ENCODE measurements around the gene PTPN14.
"Not testable (repeated sequence)": the region's sequence is repeated elsewhere in the genome, so short reads cannot be mapped to it uniquely, and the experiment has no call there.

PTPN14 gene

GRCh38 chr1:214494179-214494578 lies 57.2 kb downstream of the PTPN14 start:
- not testable (repeated sequence) for H3K79me1 ChIP-seq (ENCODE audit: low read length); H3K27me3 ChIP-seq (ENCODE audit: insufficient read depth, low read length, poor library complexity); H2BK15ac ChIP-seq (replicated peaks; ENCODE audit: low read depth); H3K18ac ChIP-seq (ENCODE audit: low read length); H3K9ac ChIP-seq (ENCODE audit: low read length); DNase-seq; H3K4ac ChIP-seq (ENCODE audit: low read depth, low read length); H3K4me3 ChIP-seq (ENCODE audit: low read length); H2AK5ac ChIP-seq (ENCODE audit: low read length); H2BK5ac ChIP-seq (ENCODE audit: low read length); H2BK120ac ChIP-seq (ENCODE audit: low read depth, low read length); H4K8ac ChIP-seq (ENCODE audit: low read depth, low read length); H4K5ac ChIP-seq (ENCODE audit: low read length); H3K23ac ChIP-seq (ENCODE audit: low read length); H3K36me3 ChIP-seq (ENCODE audit: control insufficient read depth, insufficient read depth, low read length); H3K4me2 ChIP-seq (ENCODE audit: low read length); H3K4me1 ChIP-seq (ENCODE audit: control insufficient read depth, low read depth, low read length)
- H3K79me2 ChIP-seq (ENCODE audit: control insufficient read depth, insufficient read depth, low read length), result peaks cover 50% of the 10 kb centered on the region
- peak overlapping the region; percentile 19 for H3K56ac ChIP-seq (ENCODE audit: low read length)
- H3K27ac ChIP-seq (ENCODE audit: low read depth, low read length), result peak overlapping the region; percentile 36
- no CpG with 5 or more reads among the region's 6 CpGs for WGBS (ENCODE audit: extremely low coverage, insufficient coverage, low lambda C conversion rate)

- H2BK120ac ChIP-seq (ENCODE audit: low read depth, low read length), result no peak overlapping the region
- no peak for DNase-seq
- no peak overlapping the region for H2BK15ac ChIP-seq (replicated peaks; ENCODE audit: low read depth)
- H4K8ac ChIP-seq (ENCODE audit: low read depth, low read length), result no peak overlapping the region
- peaks cover 53% of the 10 kb centered on the region for H3K79me2 ChIP-seq (ENCODE audit: control insufficient read depth, insufficient read depth, low read length)
- no peak overlapping the region for H3K9ac ChIP-seq (ENCODE audit: low read length)
- peaks cover 8% of the 10 kb centered on the region for H3K79me1 ChIP-seq (ENCODE audit: low read length)
- H3K4me3 ChIP-seq (ENCODE audit: low read length), result no peak overlapping the region
- no CpG with 5 or more reads among the region's 7 CpGs for WGBS (ENCODE audit: extremely low coverage, insufficient coverage, low lambda C conversion rate)
- H3K4ac ChIP-seq (ENCODE audit: low read depth, low read length), result no peak overlapping the region
- peaks cover 7% of the 10 kb centered on the region for H3K4me1 ChIP-seq (ENCODE audit: control insufficient read depth, low read depth, low read length)
- no peak overlapping the region for H3K4me2 ChIP-seq (ENCODE audit: low read length)
- no peak overlapping the region for H4K5ac ChIP-seq (ENCODE audit: low read length)
- no peak overlapping the region for H3K23ac ChIP-seq (ENCODE audit: low read length)
- H3K27me3 ChIP-seq (ENCODE audit: insufficient read depth, low read length, poor library complexity), result no peaks in the 10 kb centered on the region
- H2BK5ac ChIP-seq (ENCODE audit: low read length), result no peak overlapping the region
- no peak overlapping the region for H3K18ac ChIP-seq (ENCODE audit: low read length)
- H3K36me3 ChIP-seq (ENCODE audit: control insufficient read depth, insufficient read depth, low read length), result no peaks in the 10 kb centered on the region
- no peak overlapping the region for H2AK5ac ChIP-seq (ENCODE audit: low read length)
- H3K56ac ChIP-seq (ENCODE audit: low read length), result no peak overlapping the region
- no peak overlapping the region for H3K27ac ChIP-seq (ENCODE audit: low read depth, low read length)
These were observed 58.1 kb downstream of the PTPN14 start for GRCh38 chr1:214493126-214493796.

GRCh38 chr1:214492401-214493075 lies 58.9 kb downstream of the PTPN14 start:
- no peak overlapping the region for H3K23ac ChIP-seq (ENCODE audit: low read length)
- H3K79me1 ChIP-seq (ENCODE audit: low read length), result peaks cover 10% of the 10 kb centered on the region
- H3K4me3 ChIP-seq (ENCODE audit: low read length), result no peak overlapping the region
- no peak for DNase-seq
- H3K27ac ChIP-seq (ENCODE audit: low read depth, low read length), result no peak overlapping the region
- H3K36me3 ChIP-seq (ENCODE audit: control insufficient read depth, insufficient read depth, low read length), result no peaks in the 10 kb centered on the region
- H4K5ac ChIP-seq (ENCODE audit: low read length), result no peak overlapping the region
- H4K8ac ChIP-seq (ENCODE audit: low read depth, low read length), result no peak overlapping the region
- H3K56ac ChIP-seq (ENCODE audit: low read length), result no peak overlapping the region
- no peak overlapping the region for H2BK5ac ChIP-seq (ENCODE audit: low read length)
- no peak overlapping the region for H3K4me2 ChIP-seq (ENCODE audit: low read length)
- H2BK15ac ChIP-seq (replicated peaks; ENCODE audit: low read depth), result no peak overlapping the region
- no peaks in the 10 kb centered on the region for H3K27me3 ChIP-seq (ENCODE audit: insufficient read depth, low read length, poor library complexity)
- peaks cover 7% of the 10 kb centered on the region for H3K4me1 ChIP-seq (ENCODE audit: control insufficient read depth, low read depth, low read length)
- peaks cover 56% of the 10 kb centered on the region for H3K79me2 ChIP-seq (ENCODE audit: control insufficient read depth, insufficient read depth, low read length)
- H2BK120ac ChIP-seq (ENCODE audit: low read depth, low read length), result no peak overlapping the region
- H2AK5ac ChIP-seq (ENCODE audit: low read length), result no peak overlapping the region
- no CpG with 5 or more reads among the region's 9 CpGs for WGBS (ENCODE audit: extremely low coverage, insufficient coverage, low lambda C conversion rate)
- no peak overlapping the region for H3K18ac ChIP-seq (ENCODE audit: low read length)
- no peak overlapping the region for H3K9ac ChIP-seq (ENCODE audit: low read length)
- H3K4ac ChIP-seq (ENCODE audit: low read depth, low read length), result no peak overlapping the region

GRCh38 chr1:214491468-214492146 lies 59.8 kb downstream of the PTPN14 start:
- H3K4ac ChIP-seq (ENCODE audit: low read depth, low read length), result no peak overlapping the region
- WGBS (ENCODE audit: extremely low coverage, insufficient coverage, low lambda C conversion rate), result no CpG with 5 or more reads among the region's 5 CpGs
- no peak overlapping the region for H2BK5ac ChIP-seq (ENCODE audit: low read length)

GRCh38 chr1:214485151-214485550 lies 66.3 kb downstream of the PTPN14 start:
- Histone ChIP-seq H3K79me2 (ENCODE audit: control insufficient read depth, insufficient read depth, low read length) (peaks cover 60% of the 10 kb centered on the region), H3K4ac (ENCODE audit: low read depth, low read length) (no peak overlapping the region), H2AK5ac (ENCODE audit: low read length) (no peak overlapping the region), H4K8ac (ENCODE audit: low read depth, low read length) (no peak overlapping the region), H3K36me3 (ENCODE audit: control insufficient read depth, insufficient read depth, low read length) (no peaks in the 10 kb centered on the region), H2BK15ac (replicated peaks; ENCODE audit: low read depth) (no peak overlapping the region), H2BK120ac (ENCODE audit: low read depth, low read length) (no peak overlapping the region), H3K9ac (ENCODE audit: low read length) (no peak overlapping the region), H4K5ac (ENCODE audit: low read length) (no peak overlapping the region), H3K4me2 (ENCODE audit: low read length) (no peak overlapping the region), H3K18ac (ENCODE audit: low read length) (no peak overlapping the region), H3K56ac (ENCODE audit: low read length) (no peak overlapping the region), H3K27me3 (ENCODE audit: insufficient read depth, low read length, poor library complexity) (no peaks in the 10 kb centered on the region), H3K4me3 (ENCODE audit: low read length) (no peak overlapping the region), H3K23ac (ENCODE audit: low read length) (no peak overlapping the region), H2BK5ac (ENCODE audit: low read length) (no peak overlapping the region), H3K79me1 (ENCODE audit: low read length) (peaks cover 5% of the 10 kb centered on the region), H3K27ac (ENCODE audit: low read depth, low read length) (no peak overlapping the region), H3K4me1 (ENCODE audit: control insufficient read depth, low read depth, low read length) (peaks cover 9% of the 10 kb centered on the region)
- no peak for DNase-seq
- WGBS (ENCODE audit: extremely low coverage, insufficient coverage, low lambda C conversion rate), result no CpG with 5 or more reads among the region's 5 CpGs

More at GRCh38 chr1:214491468-214492146, 59.8 kb downstream of the PTPN14 start:
- H3K23ac ChIP-seq (ENCODE audit: low read length), result no peak overlapping the region
- no peak overlapping the region for H3K18ac ChIP-seq (ENCODE audit: low read length)
- no peak overlapping the region for H2BK15ac ChIP-seq (replicated peaks; ENCODE audit: low read depth)
- peaks cover 10% of the 10 kb centered on the region for H3K79me1 ChIP-seq (ENCODE audit: low read length)
- H3K4me2 ChIP-seq (ENCODE audit: low read length), result no peak overlapping the region
- no peak overlapping the region for H3K56ac ChIP-seq (ENCODE audit: low read length)
- peaks cover 7% of the 10 kb centered on the region for H3K4me1 ChIP-seq (ENCODE audit: control insufficient read depth, low read depth, low read length)
- H3K4me3 ChIP-seq (ENCODE audit: low read length), result no peak overlapping the region
- no peaks in the 10 kb centered on the region for H3K36me3 ChIP-seq (ENCODE audit: control insufficient read depth, insufficient read depth, low read length)
- no peak overlapping the region for H4K5ac ChIP-seq (ENCODE audit: low read length)
- peaks cover 59% of the 10 kb centered on the region for H3K79me2 ChIP-seq (ENCODE audit: control insufficient read depth, insufficient read depth, low read length)
- no peak overlapping the region for H3K9ac ChIP-seq (ENCODE audit: low read length)
- no peak overlapping the region for H2BK120ac ChIP-seq (ENCODE audit: low read depth, low read length)
- H2AK5ac ChIP-seq (ENCODE audit: low read length), result no peak overlapping the region
- no peak overlapping the region for H4K8ac ChIP-seq (ENCODE audit: low read depth, low read length)
- H3K27me3 ChIP-seq (ENCODE audit: insufficient read depth, low read length, poor library complexity), result no peaks in the 10 kb centered on the region
- H3K27ac ChIP-seq (ENCODE audit: low read depth, low read length), result no peak overlapping the region
- peak; percentile 62 for DNase-seq
